HG03565 (cell line): Measurements from ENCODE around the gene DNAJC8.

Experiments used
- ATAC-seq: cut with Tn5 transposase; IDR thresholded peaks from one replicate; pipeline ENCODE4 v1.9.1; 2021; ENCODE audit warnings: mild to moderate bottlenecking, moderate library complexity; ENCODE audit not compliant: unreplicated experiment

The DNAJC8 gene

DNA sequence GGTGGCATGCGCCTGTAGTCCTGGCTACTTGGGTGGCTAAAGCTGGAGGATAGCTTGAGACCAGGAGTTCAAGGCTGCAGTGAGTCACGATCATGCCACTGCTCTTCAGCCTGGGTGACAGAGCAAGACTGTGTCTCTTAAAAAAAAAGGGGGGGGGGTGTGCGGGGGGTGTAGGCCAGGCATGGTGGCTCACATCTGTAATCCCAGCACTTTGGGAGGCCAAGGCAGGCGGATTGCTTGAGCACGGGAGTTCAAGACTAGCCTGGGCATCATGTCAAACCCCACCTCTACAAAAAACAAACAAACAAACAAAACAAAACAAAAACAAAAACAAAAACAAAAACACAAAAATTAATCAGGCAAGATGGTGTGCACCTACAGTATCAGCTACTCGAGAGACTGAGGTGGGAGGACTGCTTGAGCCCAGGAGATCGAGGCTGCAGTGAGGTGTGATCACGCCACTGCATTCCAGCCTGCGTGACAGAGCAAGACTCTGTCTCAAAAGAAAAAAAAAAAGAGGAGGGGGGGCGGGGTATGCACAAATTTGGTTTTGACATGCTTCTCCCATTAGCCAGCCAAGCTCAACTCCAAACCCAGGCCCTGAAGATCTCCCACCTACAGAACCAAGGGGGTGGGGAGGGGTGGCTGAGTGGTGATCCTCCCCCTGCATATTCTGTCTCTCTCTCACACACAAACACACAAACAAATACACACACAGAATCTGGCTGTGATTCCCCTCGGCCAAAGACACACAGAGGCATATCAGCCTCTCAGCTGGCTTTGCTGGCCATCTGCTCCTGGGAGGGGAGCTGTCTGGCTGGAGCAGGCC, 59.5 kb downstream of the DNAJC8 start:
- no peak for ATAC-seq

DNA sequence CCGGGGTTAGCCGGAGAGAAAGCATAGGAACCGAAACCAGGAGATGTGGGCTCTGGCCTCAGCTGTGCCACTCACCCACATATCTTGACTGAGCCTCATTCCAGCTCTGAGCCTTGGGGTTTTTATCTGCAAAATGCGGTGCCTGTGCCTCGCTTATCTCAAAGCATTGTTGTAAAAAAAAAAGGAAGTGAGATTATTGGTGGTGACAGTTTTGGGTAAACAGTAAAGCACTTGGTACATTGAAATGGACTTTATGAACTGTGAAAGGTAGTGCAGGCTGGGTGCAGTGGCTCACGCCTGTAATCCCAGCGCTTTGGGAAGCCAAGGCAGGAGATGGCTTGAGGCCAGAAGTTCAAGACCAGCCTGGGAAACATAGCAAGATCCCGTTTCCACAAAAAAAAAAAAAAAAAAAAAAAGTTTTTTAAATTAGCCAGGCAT, 60.1 kb downstream of the DNAJC8 start:
- peak; percentile 40 for ATAC-seq

GRCh38 chr1:28171246-28171645, 61.6 kb downstream of the DNAJC8 start:
- ATAC-seq = no peak

- no peak for ATAC-seq
These were observed 62.7 kb downstream of the DNAJC8 start for GRCh38 chr1:28170001-28170596.

DNA sequence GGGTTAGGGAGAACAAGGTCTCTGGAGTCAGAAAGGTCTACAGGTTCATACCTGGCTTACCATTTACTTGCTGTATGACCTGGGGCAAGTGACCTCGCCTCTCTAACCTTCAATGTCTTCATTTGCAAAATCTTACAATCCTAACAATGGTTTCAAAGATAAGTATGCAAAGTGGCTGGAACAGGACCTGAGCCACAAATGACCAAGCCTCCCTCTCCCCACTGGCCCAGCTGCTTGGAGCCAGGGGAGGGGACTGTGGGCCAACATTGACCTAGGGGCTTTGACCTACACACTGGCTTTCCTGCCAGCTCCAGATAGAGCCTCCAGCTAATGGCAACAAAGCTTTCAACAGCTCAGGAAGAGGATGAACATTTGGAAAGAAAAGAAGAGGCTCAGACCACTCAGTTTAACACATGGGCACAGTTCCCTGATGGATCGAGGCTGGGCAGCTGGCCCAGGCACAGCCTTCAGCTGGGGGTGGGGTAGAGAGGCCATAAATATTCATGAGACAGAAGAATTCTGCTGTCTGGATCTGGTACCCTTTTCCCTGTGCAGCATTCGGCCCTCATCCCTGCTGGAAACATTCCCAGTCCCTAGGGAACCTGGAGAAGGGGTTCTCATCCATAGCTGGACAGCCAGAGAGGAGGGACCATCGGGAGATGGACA, 69.2 kb downstream of the DNAJC8 start:
- ATAC-seq = no peak

DNA sequence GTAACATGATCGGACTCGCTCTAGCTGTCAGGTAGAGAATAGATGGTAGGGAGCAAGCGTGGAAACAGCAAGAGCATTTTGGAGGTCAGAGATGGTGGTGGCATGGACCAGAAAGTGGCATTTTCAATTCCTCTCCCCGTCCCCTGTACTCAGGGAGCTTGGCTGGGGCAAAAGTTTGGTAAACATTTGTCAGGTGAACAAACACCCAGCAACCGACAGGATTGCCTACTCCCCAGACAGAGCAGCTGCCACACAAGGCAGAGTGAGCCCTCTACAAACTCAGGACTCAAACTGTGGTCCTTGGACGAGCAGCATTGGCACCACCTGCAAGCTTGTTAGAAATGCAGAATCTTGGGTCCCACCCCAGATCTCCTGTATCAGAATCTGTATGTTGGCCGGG, 70.7 kb downstream of the DNAJC8 start:
- no peak for ATAC-seq

DNA sequence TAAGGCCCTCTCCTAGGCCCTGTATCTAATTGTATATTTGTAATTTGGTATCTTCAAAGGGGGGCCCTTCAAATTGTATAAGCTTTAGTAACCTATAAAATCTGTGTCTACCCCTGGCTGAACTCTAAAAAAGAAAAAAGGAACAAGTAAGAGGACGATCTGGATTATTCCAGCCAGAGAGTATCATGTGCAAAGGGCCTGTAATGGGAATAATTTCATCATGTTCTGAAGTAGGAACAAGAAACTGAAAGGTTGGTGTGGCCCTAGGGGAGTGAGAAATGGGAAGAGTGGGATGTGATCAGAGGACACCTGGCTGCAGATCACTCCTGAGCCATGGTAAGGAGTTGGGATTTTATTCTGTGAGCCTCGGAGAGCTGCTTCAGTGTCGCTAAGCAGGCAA, 71.1 kb downstream of the DNAJC8 start:
- ATAC-seq = no peak

- no peak for ATAC-seq
These were observed 72.0 kb downstream of the DNAJC8 start for GRCh38 chr1:28160782-28161266.

- ATAC-seq = no peak
These were observed 73.1 kb downstream of the DNAJC8 start for GRCh38 chr1:28159680-28160079.

DNA sequence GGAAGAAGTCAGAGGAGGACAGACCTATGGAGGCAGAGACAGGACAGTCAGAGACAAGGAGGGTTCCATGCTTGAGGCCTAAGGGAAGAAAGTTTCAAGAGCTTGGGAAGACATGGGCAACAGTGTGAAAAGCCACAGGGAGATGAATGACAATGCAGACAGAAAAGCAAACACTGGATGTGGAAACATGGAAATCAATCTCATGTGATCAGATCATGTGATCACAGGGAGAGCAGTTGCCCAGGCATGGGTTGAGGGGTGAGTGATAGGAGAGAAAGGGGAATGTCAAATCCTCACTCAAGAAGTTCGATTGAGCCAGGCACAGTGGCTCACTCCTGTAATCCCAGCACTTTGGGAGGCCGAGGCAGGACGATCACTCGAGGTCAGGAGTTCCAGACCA, 73.6 kb downstream of the DNAJC8 start:
- ATAC-seq = no peak

GRCh38 chr1:28157894-28158293, 74.9 kb downstream of the DNAJC8 start:
- no peak for ATAC-seq

DNA sequence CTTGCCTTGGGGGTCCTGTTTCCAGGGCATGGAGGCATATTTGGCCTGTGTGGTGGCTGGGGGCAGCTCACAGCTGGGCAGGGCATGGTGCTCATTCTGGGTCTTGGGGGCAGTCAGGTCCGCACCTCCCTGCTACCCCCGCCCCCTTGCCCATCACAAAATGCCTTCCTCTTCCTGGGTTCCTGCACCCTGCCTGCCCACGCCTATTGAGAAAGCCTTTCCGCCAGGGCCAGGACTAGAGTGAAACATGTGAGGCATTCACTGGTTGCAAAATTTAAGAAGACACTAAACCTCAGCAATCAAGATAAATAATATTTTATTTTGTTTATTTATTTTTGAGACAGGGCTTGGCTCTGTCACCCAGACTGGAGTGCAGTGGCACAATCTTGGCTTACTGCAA, 76.0 kb downstream of the DNAJC8 start:
- no peak for ATAC-seq

DNA sequence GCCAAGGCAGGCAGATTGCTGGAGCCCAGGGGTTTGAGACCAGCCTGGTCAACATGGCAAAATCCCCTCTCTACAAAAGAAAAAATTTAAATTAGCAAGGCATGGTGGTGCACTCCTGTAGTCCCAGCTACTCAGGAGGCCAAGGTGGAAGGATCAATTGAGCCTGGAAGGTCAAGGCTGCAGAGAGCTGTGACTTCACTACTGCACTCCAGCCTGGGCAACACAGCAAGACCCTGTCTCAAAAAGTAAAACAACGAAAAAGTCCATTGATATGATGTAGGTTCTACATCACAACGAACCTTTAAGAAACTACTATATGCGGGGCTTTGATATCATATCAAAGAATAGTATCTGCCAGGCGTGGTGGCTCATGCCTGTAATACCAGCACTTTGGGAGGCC, 77.2 kb downstream of the DNAJC8 start:
- ATAC-seq = no peak

DNA sequence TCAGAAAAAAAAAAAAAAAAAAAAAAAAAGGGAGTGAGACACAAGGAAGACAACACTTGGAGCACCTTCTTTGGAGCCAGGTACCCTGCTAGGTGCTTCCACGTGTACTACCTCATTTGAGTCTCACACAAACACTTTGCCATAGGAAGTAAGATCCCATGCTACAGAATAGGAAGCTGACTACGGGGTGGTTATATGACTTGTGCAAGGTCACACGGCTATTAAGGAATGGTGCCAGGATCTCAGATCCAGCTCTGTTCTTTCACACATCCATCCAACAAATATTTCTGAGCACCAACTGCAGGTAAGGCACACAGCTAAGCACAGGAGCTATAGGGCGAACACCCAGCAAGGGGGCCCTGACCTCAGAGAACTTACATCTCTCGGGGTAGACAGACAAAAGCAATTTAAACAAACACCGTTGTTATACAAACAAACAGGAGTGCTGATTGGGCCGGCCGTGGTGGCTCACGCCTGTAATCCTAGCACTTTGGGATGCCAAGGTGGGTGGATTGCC, 78.7 kb downstream of the DNAJC8 start:
- ATAC-seq = no peak
